Measurements from ENCODE around the gene PTPN3. TPM values are rescaled to one million over a fixed set of nuclear protein-coding genes. Genes with fewer than 3 reads are reported as not detected.

PTPN3 gene
- polyA plus RNA-seq, 1 of the 3 experiments (the other 2 are of a cell fraction), result 7.5 TPM

DNA sequence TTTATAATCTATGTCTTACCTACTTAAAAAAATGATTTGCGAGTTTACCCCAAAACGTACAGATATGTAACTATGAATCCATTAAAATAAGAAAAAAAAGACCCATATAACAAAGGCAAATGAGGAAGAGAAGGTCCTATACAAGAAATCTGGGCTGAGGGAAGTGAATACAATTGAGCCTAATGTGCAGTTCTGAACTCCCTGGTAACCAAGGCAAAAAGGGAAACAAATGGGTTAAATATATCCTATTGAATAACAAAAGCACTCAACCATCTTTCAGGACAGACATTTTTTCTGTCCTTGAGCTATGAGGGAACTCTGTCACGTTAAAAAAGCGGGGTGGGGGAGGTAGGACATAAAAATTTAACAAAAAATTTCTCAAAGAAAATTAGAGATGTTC, 78.6 kb downstream of the PTPN3 start:
- Histone ChIP-seq H3K4me1 (ENCODE audit: control insufficient read depth in 1 of 2, insufficient read depth in 2 of 2, low read depth in 1 of 2, low read length in 1 of 2) (no peaks in the 10 kb centered on the region), H4K20me1 (ENCODE audit: insufficient read depth) (no peaks in the 10 kb centered on the region), H3K9me2 (no peaks in the 10 kb centered on the region), H3K9ac (no peak overlapping the region), H3K9me3 (no peaks in the 10 kb centered on the region), H3K27ac (ENCODE audit: low read depth in 2 of 2, low read length in 1 of 2) (no peak overlapping the region), H3K27me3 (ENCODE audit: insufficient read depth) (no peaks in the 10 kb centered on the region), H3F3A (replicated peaks; ENCODE audit: insufficient read depth) (no peaks in the 10 kb centered on the region), H3K79me2 (ENCODE audit: insufficient read depth) (no peaks in the 10 kb centered on the region), H2AFZ (ENCODE audit: low read depth) (no peak overlapping the region), H3K4me3 (ENCODE audit: low read depth in 2 of 2, low read length in 1 of 2) (no peak overlapping the region), H3K4me2 (no peak overlapping the region), H3K36me3 (replicated peaks in 1 of 2; ENCODE audit: control insufficient read depth in 1 of 2, insufficient read depth in 2 of 2, low read length in 1 of 2) (peaks cover 12 to 21% of the 10 kb centered on the region in 2 experiments)
- ChIA-PET POLR2A (no interaction called here), CTCF (interaction anchor here (0.7 to 2.6 kb wide), 4 partner anchors 8 to 50 kb away, joined by 3 to 7 read pairs (median 5); no protein-coding TSS in a partner anchor)
- DNase-seq, result no peak
- TF ChIP-seq MXI1 (IDR thresholded peaks at IDR 0.05; ENCODE audit: low read depth, low read length), result no peak
- no peak for TF ChIP-seq MEF2A (IDR thresholded peaks at IDR 0.05; ENCODE audit: borderline replicate concordance, low read depth)
- TF ChIP-seq CTCF (IDR thresholded peaks at IDR 0.05), result no peak
- TF ChIP-seq FOXM1 (IDR thresholded peaks at IDR 0.05; ENCODE audit: low read depth), result no peak
- no peak for TF ChIP-seq FOSL2 (IDR thresholded peaks at IDR 0.05; ENCODE audit: borderline replicate concordance, low read depth)
- TF ChIP-seq RFX5 (IDR thresholded peaks at IDR 0.05; ENCODE audit: low read length), result no peak
- no peak for TF ChIP-seq YY1 (IDR thresholded peaks at IDR 0.05; ENCODE audit: low read depth)
- TF ChIP-seq RAD21 (IDR thresholded peaks at IDR 0.05; ENCODE audit: low read length), result no peak
- no peak for TF ChIP-seq EP300 (IDR thresholded peaks at IDR 0.05; ENCODE audit: borderline replicate concordance in 1 of 2, low read depth in 1 of 2, low read length in 1 of 2)
- no peak for TF ChIP-seq EZH2phosphoT487 (IDR thresholded peaks at IDR 0.05; ENCODE audit: borderline replicate concordance, low read depth)
- WGBS (ENCODE audit: low lambda C conversion rate), result 83% methylated on average over 4 of the region's 4 CpGs

- no peaks in the 10 kb centered on the region for H3K9me2 ChIP-seq
- H3K27me3 ChIP-seq (ENCODE audit: insufficient read depth), result no peaks in the 10 kb centered on the region
- H3K9me3 ChIP-seq, result no peaks in the 10 kb centered on the region
- ChIA-PET CTCF (interaction anchor here (1.1 to 2.6 kb wide), 3 partner anchors 7 to 51 kb away, joined by 3 to 7 read pairs (median 7); no protein-coding TSS in a partner anchor), POLR2A (no interaction called here)
- H3F3A ChIP-seq (replicated peaks; ENCODE audit: insufficient read depth), result no peaks in the 10 kb centered on the region
- peaks cover 9 to 21% of the 10 kb centered on the region in 2 experiments for H3K36me3 ChIP-seq (replicated peaks in 1 of 2; ENCODE audit: control insufficient read depth in 1 of 2, insufficient read depth in 2 of 2, low read length in 1 of 2)
- H3K9ac ChIP-seq, result no peak overlapping the region
- H3K27ac ChIP-seq (ENCODE audit: low read depth in 2 of 2, low read length in 1 of 2), result no peak overlapping the region
- H2AFZ ChIP-seq (ENCODE audit: low read depth), result no peak overlapping the region
- no peaks in the 10 kb centered on the region for H4K20me1 ChIP-seq (ENCODE audit: insufficient read depth)
- no peak overlapping the region for H3K4me2 ChIP-seq
- H3K4me1 ChIP-seq (ENCODE audit: control insufficient read depth in 1 of 2, insufficient read depth in 2 of 2, low read depth in 1 of 2, low read length in 1 of 2), result no peaks in the 10 kb centered on the region
- TF ChIP-seq MXI1 (IDR thresholded peaks at IDR 0.05; ENCODE audit: low read depth, low read length), result no peak
- no peak for TF ChIP-seq USF2 (IDR thresholded peaks at IDR 0.05; ENCODE audit: borderline replicate concordance, low read depth, low read length)
- no peak for TF ChIP-seq CHD2 (IDR thresholded peaks at IDR 0.05; ENCODE audit: low read length, partially characterized antibody)
- TF ChIP-seq RXRA (IDR thresholded peaks at IDR 0.05; ENCODE audit: borderline replicate concordance, low read depth), result no peak
- WGBS (ENCODE audit: low lambda C conversion rate), result 93% methylated on average over 6 of the region's 6 CpGs
- DNase-seq, result no peak
- no peaks in the 10 kb centered on the region for H3K79me2 ChIP-seq (ENCODE audit: insufficient read depth)
- H3K4me3 ChIP-seq (ENCODE audit: low read depth in 2 of 2, low read length in 1 of 2), result no peak overlapping the region
Observed at GRCh38 chr9:109418827-109419226, 79.3 kb downstream of the PTPN3 start.
